Left ventricle myocardium inferior (tissue), 1 donor: ENCODE data around the gene UNC13B. TPM values are rescaled to one million over a fixed set of nuclear protein-coding genes. Genes with fewer than 3 reads are reported as not detected.

Experiments used
- DNase-seq: peaks from one replicate; pipeline ENCODE4 v3.0.0-alpha.2; 2020
- H3K27ac ChIP-seq: fragments of 200-600 bp; replicated peaks from 2 replicates; pipeline ENCODE4 v1.8.0; 2021
- H3K27me3 ChIP-seq: fragments of 200-600 bp; 2 replicates; pipeline ENCODE4 v1.8.0; 2021; ENCODE audit warnings: low read depth
- H3K36me3 ChIP-seq: fragments of 200-600 bp; 2 replicates; pipeline ENCODE4 v1.8.0; 2021
- H3K4me1 ChIP-seq: fragments of 200-600 bp; 2 replicates; pipeline ENCODE4 v1.8.0; 2021
- H3K4me3 ChIP-seq: fragments of 200-600 bp; 2 replicates; pipeline ENCODE4 v1.8.0; 2021; ENCODE audit warnings: mild to moderate bottlenecking, moderate library complexity
- H3K9me3 ChIP-seq: fragments of 200-600 bp; replicated peaks from 2 replicates; pipeline ENCODE4 v1.8.0; 2021
- intact Hi-C: fragments of 100-400 bp; cut with micrococcal nuclease; formaldehyde crosslinking; loops from one replicate; pipeline ENCODE4 v1.11.0; 2022
- total RNA-seq: library from RNA; stranded (reverse); fragmentation: NEBNext Ultra II Directional; extraction: Animal tissue kit (Norgen Biotek cat#: 25700); gene quantifications from one replicate; pipeline ENCODE4 v1.2.1, GENCODE V29; 2021
- TF ChIP-seq, protein P1 (sequence below): fragments of 200-600 bp; IDR thresholded peaks from 2 replicates; pipeline ENCODE4 v1.8.0; 2021; ENCODE audit warnings: antibody characterized with exemption, mild to moderate bottlenecking, borderline replicate concordance
- donor health status: DM: no; HTN: yes; CAD: no; lungs with severe emphysema.

UNC13B gene
- total RNA-seq, 1 donor from 2014 or later, result 21.6 TPM

DNA sequence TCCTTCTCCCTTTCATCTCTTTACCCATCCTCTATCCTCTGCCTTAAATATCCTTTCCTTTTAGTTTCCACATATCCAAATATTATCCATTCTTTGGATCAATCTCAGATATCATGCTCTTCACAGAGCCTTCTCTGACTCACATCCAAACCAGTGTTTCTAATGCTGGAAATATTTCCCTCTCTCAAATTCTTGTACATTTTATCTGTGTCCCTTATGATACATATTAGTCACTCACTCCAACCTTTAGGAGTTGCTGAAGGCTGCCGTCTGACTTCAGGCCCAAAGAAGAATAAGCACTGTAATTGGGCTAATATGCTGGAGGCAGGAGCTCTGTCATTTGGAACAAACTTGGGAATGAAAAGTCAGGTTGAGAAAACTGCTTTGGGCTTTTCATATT, 171.7 kb downstream of the UNC13B start:
- intact Hi-C loops, result no loop called here
- H3K9me3 ChIP-seq, result no peaks in the 10 kb centered on the region
- DNase-seq, result no peak
- no peak overlapping the region for H3K27ac ChIP-seq
- TF ChIP-seq, protein P1, sequence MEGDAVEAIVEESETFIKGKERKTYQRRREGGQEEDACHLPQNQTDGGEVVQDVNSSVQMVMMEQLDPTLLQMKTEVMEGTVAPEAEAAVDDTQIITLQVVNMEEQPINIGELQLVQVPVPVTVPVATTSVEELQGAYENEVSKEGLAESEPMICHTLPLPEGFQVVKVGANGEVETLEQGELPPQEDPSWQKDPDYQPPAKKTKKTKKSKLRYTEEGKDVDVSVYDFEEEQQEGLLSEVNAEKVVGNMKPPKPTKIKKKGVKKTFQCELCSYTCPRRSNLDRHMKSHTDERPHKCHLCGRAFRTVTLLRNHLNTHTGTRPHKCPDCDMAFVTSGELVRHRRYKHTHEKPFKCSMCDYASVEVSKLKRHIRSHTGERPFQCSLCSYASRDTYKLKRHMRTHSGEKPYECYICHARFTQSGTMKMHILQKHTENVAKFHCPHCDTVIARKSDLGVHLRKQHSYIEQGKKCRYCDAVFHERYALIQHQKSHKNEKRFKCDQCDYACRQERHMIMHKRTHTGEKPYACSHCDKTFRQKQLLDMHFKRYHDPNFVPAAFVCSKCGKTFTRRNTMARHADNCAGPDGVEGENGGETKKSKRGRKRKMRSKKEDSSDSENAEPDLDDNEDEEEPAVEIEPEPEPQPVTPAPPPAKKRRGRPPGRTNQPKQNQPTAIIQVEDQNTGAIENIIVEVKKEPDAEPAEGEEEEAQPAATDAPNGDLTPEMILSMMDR, result no peak
- peaks cover 14% of the 10 kb centered on the region for H3K36me3 ChIP-seq
- no peak overlapping the region for H3K4me3 ChIP-seq
- no peaks in the 10 kb centered on the region for H3K4me1 ChIP-seq
- H3K27me3 ChIP-seq, result no peaks in the 10 kb centered on the region

DNA sequence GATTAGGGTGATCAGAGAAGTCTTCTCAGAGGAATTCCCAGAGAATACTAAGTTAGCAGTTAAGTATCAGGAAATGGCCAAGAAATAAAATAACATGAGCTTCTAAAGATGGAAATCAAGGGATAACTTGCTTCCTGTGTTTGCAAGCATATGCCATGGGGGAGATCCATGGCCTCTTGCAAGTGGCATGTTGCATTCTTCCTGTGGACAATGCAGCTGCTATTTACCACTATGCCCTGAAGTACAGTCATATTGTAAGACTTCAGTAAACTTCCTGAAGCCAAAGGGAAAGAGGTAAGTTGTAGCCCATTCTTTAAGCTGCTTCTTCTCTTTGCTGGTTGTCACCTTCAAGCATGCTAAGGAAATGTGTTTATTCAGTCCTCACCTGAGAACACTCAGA, 173.4 kb downstream of the UNC13B start:
- H3K4me3 ChIP-seq, result no peak overlapping the region
- intact Hi-C loops, result no loop called here
- no peak overlapping the region for H3K27ac ChIP-seq
- H3K36me3 ChIP-seq, result peaks cover 13% of the 10 kb centered on the region
- no peaks in the 10 kb centered on the region for H3K27me3 ChIP-seq
- no peak for DNase-seq
- H3K4me1 ChIP-seq, result peaks cover 7% of the 10 kb centered on the region
- TF ChIP-seq, protein P1, result no peak
- H3K9me3 ChIP-seq, result no peaks in the 10 kb centered on the region

DNA sequence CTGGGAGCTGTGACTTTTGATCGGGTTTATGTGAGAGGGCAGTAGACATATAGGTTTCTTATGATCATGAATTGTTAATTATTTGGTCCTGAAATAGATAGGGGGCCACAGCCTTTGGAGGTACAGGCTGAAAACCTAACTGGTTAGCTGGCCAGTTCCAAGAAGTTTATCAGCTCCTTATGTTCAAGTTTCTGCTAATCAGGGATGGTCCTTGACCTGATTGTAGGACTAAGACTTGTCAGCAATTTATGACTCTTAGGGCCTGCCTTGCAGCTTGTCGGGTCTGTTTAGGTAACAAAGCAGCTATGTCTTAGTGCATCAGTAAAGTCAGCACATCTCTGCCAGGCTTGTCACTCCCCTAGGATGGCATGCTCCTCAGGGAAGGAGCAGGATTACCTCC, 176.3 kb downstream of the UNC13B start:
- TF ChIP-seq, protein P1, result no peak
- no peak overlapping the region for H3K27ac ChIP-seq
- peaks cover 3% of the 10 kb centered on the region for H3K36me3 ChIP-seq
- no peak for DNase-seq
- no peaks in the 10 kb centered on the region for H3K27me3 ChIP-seq
- H3K4me3 ChIP-seq, result no peak overlapping the region
- peaks cover 34% of the 10 kb centered on the region for H3K4me1 ChIP-seq
- H3K9me3 ChIP-seq, result no peaks in the 10 kb centered on the region
- intact Hi-C loops, result no loop called here

DNA sequence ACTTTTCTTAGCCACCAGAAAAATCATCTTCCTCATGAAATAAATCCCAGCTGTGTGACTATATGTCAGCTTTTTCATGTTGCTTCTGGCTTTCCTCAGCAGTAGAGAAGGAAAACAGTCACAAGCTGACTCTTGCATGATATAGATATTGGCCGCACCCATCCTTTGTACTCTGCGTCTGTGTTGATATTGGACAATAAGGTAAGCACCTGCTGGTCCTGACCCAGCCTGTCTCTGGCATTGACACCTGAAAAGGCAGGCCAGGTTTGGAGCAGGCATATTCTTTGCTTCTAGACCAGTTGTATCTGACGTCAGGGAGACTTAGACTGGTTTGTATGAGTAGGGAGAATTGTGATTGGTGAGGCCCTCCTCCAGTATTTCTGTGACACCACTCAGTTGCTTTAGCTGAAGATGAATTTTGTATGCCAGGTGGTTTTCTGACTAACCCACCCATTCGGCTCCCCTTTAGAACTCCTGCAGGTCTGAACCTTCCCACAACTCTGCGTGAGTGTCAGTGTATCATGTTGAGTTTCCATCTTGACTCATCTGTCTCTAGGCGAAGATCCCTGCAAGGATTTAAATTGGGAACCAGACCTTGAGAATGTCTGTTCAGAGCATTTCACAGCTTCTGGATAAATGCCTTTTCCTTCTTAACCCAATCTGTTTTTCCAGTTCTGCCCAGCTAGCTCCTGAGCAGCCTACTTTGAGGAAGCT, 176.9 kb downstream of the UNC13B start:
- H3K27ac ChIP-seq, result no peak overlapping the region
- TF ChIP-seq, protein P1, result no peak
- intact Hi-C loops, result no loop called here

DNA sequence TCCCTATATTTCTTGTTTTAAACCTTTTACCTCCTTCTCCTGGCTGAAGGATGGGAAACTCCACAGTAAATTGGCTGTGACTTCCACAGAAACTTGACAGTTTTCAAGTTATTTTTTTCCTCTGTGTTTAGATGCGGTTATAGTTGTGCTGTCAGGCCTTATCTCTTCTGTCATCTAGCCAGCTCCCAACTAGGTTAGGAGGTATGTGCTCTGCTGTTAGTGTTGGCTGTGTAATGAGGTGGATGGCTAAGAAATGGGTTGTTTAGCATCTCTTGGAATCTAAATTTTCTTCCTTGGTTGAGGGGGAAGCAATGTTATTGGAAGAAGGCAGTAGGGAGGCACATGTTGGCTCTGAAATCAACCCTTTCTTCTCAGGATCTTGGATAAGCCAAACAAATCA, 178.2 kb downstream of the UNC13B start:
- peaks cover 46% of the 10 kb centered on the region for H3K4me1 ChIP-seq
- TF ChIP-seq, protein P1, result no peak
- no peaks in the 10 kb centered on the region for H3K27me3 ChIP-seq
- intact Hi-C loops, result no loop called here
- H3K4me3 ChIP-seq, result no peak overlapping the region
- peaks cover 3% of the 10 kb centered on the region for H3K36me3 ChIP-seq
- DNase-seq, result no peak
- no peaks in the 10 kb centered on the region for H3K9me3 ChIP-seq
- H3K27ac ChIP-seq, result no peak overlapping the region

More for the DNA sequence above, 176.9 kb downstream of the UNC13B start:
- Histone ChIP-seq H3K4me3 (no peak overlapping the region), H3K36me3 (peaks cover 3% of the 10 kb centered on the region), H3K4me1 (peaks cover 34% of the 10 kb centered on the region), H3K9me3 (no peaks in the 10 kb centered on the region), H3K27me3 (no peaks in the 10 kb centered on the region)
- no peak for DNase-seq
